ENCODE data around the gene CLIP1.

CLIP1 gene

DNA sequence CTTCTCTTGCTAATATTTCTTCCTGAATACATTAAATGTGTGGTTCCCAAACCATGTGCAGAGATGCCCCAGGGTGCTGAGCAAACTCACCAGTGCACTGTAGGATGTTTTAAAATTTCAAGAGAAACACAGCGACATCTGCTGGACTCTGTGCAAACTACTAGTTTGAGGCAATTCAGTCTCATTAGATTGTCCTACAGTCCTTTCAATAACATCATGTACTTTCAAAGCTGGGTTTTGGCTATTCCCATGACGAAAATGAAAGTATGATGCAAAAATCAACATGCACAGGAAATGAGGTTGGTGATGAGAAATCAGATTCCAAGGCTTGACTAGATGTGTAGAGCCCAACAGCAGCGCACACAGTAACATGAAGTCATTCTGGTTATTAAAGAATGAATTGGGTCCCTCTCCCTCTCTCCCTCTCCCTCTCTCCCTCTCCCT lies 66.3 kb downstream of the CLIP1 start:
- DNase-seq = peak in 15 of 51 donors; percentile 0 to 49 (median 27)

- DNase-seq = no peak
These were observed 66.8 kb downstream of the CLIP1 start for GRCh38 chr12:122355706-122356105.

DNA sequence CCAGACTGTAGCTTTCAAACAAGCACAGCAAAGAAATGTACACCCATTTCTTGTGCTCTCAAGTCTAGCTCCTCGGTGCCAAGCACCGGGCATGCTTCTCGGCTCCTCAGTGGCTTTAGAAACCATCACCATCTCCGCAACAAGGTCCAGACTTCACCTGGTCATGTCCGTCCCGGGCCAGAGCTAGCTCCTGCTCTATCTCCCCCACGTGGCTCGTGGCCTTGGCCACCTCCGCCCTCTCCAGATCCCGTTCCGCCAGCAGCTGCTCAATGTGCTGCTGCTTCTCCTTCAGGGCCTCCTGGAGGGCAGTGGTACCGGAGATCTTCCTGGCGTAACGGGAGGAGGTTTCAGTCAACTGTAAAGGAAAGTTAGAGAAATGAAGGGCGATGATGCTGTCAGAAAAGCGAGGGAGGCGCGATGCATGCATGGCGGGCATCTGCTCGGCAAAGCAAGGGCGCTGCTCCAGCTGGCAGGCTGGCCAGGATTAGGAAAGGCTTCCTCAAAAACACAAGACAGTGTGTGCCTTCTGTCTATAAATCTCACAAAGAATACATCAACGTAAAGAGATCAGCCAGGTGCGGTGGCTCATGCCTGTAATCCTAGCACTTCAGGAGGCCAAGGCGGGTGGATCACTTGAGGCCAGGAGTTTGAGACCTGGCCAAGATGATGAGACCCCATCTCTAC lies 67.4 kb downstream of the CLIP1 start:
- peak in 1 of 51 donors; percentile 52 for DNase-seq

DNA sequence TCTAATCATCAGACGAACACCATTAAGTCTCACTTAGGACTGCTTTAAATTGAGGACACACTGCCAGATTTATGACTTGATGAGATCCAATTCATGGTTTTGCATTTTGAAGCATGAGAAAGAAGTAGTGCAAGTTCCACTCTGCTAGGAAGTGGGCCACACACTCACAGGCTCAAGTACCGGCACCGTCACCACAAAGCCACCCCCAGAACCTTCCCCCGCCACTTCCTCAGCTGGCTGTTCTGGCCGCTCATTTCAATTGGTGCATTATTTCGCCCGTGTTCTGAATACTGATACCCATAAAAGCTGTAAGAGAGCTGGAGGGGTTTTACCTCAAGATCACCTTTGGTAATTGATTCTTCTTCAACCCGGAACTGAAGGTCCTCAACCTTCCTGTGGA lies 70.1 kb downstream of the CLIP1 start:
- DNase-seq = peak in 4 of 51 donors; percentile 2 to 20 (median 8)

DNA sequence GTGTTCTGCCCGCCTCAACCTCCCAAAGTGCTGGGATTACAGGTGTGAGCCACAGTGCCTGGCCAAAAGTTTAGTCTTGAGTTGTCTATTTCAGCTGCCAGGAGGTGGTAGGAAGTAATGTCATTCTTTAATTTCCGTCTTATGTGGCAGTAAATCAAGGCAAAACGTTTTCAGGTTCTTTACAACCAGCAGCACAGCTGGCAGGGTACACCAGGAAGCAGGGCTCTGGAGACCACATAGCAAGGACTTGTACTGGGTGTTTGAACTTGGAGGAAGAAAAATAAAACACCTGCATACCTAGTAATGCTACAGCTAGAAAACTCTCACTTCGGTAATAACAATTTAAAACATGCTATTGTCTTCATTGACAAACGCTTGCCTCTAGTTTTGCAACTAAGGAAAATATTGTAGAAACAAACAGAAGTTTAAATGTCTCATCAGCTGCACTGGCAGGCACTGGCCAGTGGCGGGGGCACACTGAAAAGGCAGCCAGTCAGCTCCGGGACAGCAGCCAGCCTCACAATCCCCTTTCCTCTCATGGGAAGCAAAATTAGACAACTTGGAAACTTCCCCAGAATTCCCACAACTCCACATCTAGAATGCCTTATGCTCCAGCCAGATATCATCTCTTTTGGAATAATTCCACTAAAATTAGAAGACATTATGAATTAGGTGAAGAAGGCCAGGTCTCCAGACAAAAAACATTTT lies 72.2 kb downstream of the CLIP1 start:
- peak in 23 of 51 donors; percentile 3 to 61 (median 31) for DNase-seq

GRCh38 chr12:122349078-122349477 lies 73.4 kb downstream of the CLIP1 start:
- DNase-seq = no peak

DNA sequence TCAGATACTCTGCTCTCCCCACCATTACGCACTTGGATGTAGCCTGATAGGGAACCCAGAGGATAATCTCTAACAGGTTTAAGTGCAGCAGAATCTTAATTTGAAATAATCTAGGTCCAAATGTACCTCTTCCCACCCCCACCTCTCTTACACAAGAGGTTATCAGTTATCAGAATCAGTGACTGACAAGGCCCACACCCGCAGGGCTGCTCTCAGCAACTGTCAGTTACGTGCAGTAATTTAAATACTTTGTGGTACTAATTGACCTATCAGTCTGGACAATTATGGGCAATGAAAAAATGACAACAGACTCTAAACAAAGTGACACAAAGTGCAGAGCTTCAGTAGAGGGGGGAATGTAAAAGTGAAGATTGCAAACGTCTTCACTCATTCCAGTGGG lies 74.0 kb downstream of the CLIP1 start:
- no peak for DNase-seq

DNA sequence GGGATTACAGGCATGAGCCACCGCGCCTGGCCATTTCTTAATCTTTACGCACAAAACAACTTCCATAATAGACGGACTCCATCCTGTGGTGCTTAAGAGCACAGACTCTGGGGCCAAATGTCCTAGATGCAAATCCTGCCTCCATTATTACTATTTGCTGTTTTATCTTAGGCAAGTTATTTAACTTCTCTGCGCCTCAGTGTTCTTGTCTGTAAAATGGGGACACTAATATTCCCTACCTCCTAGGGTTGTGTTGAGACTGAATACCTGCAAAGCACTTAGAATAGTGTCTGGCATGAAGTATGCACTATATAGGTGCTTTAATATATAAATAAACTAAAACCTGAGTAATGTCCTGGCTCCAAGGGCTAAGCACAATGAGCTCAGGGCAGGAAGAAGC lies 76.4 kb downstream of the CLIP1 start:
- no peak for DNase-seq

- DNase-seq = no peak
These were observed 77.4 kb downstream of the CLIP1 start for GRCh38 chr12:122345042-122345441.

DNA sequence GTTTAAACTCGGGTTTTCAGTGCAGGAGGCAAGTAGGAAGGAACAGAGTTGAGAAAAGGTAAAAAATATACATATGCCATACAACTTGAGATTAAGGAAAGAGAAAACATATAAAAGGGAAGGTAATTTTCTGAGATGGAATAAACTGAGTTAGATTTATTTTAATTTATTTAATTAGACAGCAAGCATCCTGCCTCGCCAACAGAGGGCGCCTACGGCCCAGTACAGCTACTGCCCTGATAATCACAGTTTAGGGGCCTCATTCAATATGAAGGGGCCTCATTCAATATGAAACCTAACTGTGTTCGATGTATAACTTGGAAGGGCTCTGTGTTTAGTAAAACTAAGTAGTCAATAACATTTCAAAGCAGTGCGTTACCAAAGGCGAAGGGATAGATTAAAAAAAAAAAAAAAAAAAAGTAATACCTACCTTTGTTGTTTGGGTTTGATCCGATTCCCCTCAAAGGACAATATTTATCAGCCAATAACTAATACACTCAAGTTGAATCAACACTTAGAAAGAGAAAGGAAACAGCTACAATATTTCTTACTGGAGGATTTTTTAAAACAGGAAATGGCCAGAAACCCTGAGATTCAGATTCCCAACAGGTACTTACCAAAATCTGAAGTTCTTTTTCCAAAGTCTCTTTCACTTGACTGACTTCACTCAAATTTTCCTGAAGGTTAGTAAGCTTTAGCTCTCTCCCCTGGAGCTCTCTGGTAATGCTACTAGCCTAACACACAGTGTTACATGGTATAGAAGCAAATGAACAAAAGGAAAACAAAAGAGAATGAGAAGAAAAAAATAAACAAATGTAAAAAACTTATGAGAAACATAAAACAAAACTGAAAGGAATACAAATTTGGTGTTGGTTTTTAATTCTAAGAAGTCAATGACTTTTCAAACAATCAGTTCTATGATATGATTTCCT lies 86.2 kb downstream of the CLIP1 start:
- no peak for DNase-seq

GRCh38 chr12:122333142-122334087 lies 89.1 kb downstream of the CLIP1 start:
- no peak for DNase-seq

DNA sequence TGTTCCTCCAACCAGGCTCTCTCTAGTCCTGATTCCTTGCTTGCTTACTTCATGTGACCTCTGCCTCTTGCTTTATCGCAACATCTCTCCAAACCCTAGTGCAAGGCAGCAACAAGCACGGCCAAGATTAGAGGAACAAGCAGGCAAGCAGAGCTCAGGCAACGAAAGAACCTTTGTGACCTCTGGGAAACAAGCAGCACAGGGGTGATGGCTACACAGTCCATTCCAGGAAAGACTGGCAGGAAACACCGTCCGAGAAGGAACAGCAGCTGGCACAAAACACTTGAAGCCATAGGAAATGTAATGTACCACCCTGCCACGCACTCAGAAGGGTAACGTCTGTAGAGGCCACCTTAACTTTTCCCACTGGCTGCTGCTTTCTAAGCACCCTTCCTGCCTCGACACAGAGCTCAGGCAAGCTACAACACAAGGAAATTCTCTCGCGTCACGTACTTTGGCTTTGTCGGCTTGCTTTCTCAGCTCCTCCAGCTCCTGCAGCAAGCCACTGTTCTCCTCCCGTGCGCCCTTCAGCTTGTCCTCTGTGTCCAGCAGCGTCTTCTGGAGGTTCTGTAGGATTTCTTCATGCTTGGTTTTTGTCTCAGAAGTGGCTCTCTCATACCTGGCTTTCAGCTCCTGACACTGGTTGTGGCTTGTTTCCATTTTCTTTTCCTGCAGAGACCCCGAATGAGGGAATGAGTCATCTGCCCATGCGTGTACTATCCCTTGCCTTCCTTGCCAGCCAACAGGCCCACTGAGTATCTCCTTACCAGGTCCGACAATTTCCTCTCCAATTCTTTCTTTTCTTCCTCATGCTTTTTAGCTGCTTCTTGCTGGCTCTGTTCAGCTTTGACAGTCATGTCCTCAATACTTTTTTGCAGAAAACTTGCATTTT lies 94.7 kb downstream of the CLIP1 start:
- no peak for DNase-seq

GRCh38 chr12:122327014-122327413 lies 95.5 kb downstream of the CLIP1 start:
- DNase-seq = no peak

- no peak for DNase-seq
These were observed 95.9 kb downstream of the CLIP1 start for GRCh38 chr12:122326586-122326985.

DNA sequence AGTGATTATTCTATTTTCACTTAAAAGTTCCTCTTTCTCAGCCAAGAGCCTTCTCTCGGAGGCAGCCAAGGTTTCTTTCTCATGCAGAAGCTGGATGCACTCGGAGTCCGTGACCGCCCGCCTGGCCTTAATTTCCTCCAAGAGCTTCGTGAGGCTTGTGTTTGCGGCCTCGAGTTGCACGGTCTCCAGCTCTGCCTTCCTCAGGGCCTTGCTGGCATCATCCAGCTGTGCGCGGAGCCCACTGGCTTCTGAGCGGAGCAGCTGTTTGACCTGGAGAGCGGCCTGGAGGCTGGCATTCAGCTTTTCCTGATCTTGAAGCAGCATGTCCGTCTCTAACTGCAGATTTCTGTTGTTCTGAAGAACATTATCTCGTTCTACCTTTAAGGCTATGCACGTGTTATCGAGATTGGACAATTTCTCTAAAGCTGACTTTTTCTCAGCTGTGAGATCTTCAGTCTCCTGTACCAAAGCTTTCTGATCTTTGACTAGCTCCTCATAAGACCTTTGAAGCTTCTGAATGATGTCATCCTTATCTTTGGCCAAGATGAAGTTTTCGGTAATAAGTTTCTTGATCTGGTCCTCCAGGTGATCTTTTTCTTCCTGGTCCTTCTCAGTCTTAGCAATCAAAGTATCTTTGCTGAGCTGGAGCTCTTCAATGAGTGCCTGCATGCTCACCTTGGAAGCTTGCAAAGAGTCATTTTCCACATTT lies 99.0 kb downstream of the CLIP1 start:
- peak in 6 of 51 donors; percentile 6 to 12 (median 10) for DNase-seq

DNA sequence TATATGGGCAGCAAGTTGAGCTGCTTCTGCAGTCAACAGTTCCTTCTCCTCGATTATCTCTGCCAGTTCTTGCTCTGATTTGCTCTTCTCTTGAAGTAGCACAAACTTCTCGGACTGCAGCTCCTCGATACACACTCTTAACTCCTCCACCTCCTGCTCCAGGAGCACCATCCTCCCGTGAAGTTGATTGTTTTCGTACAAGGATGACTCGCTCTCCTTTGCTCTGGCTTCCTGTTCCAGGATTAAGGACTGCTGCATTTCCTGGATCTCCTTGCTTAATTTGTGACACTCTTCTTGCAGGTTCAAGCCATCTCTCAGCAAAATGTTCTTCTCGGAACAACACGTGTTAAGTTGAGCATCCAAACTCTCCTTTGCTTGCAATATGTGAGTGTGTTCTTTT lies 100.0 kb downstream of the CLIP1 start:
- no peak for DNase-seq

DNA sequence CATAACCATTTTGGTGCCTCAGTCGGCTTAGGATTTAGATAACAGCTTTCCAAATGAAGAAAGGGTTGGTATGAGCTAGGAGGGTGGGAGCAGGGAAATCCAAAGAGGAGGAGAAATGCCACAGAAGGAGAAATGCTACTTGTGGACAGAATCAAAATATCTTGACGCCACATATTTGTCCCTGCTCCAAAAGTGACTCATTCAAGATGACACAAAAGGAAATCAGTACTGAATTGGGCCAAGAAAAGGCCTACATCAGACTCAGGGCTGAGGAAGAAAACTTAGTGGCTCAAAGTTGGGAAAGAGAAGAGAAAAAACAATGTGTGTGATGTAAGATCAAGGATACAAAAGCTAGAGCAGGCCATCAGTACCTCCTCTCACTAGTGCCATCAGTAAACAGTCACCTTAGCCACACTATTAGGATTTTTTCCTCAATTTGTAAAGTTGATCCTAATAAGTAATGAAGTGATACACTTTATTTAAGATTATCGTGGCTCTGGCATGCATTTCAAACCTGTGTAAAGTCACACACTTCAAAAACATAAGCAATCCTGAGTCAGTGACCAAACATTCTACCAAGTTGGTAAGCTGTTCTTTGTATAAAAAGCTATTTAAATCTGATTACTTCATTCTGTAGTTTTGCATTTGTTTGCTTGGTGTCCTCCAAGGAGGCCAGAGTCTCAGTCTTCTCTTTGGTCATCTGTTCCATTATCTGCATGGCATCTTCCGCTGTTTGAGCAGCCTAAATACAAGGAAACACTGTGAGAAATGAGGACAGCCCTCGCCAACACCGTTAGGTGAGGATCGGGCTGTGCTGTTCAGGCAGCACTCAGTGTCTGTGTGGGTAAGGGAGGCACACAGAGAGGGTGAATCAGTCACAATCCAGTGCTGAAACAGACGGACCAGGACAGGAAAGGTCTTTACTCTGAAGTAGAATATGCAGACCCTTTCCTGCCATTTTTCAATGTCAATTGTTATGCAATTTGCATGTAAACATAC lies 103.6 kb downstream of the CLIP1 start:
- DNase-seq = no peak

GRCh38 chr12:122312926-122313325 lies 109.5 kb downstream of the CLIP1 start:
- no peak for DNase-seq
